HG02763 (cell line): ENCODE data around the gene CD55.

Experiments
- ATAC-seq: cut with Tn5 transposase; IDR thresholded peaks from one replicate; pipeline ENCODE4 v1.9.1; 2021; ENCODE audit warnings: mild to moderate bottlenecking, moderate library complexity; ENCODE audit not compliant: unreplicated experiment

Gene CD55, protein sequence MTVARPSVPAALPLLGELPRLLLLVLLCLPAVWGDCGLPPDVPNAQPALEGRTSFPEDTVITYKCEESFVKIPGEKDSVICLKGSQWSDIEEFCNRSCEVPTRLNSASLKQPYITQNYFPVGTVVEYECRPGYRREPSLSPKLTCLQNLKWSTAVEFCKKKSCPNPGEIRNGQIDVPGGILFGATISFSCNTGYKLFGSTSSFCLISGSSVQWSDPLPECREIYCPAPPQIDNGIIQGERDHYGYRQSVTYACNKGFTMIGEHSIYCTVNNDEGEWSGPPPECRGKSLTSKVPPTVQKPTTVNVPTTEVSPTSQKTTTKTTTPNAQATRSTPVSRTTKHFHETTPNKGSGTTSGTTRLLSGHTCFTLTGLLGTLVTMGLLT

DNA sequence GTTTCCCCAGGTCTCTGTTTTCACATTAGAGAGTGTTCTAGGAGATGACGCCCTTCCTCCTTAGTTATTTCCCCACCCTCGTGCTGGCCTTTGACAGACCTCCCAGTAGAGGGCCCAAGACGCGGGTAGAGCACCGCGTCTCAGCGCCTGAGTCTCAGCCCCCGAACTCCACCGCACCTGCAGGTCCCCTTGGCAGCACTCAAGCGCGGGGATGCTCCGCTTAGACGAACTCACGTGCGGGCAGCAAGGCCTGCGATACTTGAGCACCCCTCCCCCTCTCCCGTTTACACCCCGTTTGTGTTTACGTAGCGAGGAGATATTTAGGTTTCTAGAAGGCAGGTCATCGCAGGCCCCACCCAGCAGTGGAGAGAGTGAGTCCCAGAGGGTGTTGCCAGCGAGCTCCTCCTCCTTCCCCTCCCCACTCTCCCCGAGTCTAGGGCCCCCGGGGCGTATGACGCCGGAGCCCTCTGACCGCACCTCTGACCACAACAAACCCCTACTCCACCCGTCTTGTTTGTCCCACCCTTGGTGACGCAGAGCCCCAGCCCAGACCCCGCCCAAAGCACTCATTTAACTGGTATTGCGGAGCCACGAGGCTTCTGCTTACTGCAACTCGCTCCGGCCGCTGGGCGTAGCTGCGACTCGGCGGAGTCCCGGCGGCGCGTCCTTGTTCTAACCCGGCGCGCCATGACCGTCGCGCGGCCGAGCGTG, at the start of gene CD55:
Gene CD55 (plus strand): TSS at position 600 of the 711 bp plus-strand sequence. CDS start 88 bp downstream, at position 688.
- ATAC-seq = peak; percentile 89

DNA sequence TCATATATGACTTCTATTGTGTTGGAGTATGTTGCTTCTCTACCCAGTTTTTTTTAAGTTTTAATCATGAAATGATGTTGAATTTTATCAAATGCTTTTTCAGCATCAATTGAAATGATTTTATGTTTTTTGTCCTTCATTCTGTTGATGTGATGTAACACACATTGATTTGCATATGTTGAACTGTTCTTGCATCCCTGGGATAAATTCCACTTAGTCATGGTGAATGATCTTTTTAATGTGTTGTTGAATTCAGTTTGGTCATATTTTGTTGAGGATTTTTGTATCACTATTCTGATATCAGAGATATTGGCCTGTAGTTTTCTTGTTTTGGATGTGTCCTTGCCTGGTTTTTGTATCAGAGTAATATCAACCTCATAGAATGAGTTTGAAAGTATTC, 46.6 kb upstream of the CD55 start:
- ATAC-seq = no peak

DNA sequence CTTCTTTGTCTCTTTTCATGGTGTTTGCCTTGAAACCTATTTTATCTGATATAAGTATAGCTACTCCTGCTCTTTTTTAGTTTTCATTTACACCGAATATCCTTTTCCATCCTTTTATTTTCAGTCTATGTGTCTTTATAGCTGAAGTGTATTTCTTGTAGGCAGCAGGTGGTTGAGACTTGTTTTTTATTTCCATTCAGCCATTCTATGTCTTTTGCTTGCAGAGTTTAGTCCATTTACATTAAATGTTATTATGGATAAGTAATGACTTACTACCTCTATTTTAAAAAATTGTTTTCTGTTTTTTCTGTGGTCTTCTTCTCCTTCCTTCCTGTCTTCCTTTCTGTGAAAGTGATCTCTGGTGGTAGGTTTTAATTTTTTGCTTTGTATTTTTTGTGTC, 45.0 kb upstream of the CD55 start:
- ATAC-seq = no peak

DNA sequence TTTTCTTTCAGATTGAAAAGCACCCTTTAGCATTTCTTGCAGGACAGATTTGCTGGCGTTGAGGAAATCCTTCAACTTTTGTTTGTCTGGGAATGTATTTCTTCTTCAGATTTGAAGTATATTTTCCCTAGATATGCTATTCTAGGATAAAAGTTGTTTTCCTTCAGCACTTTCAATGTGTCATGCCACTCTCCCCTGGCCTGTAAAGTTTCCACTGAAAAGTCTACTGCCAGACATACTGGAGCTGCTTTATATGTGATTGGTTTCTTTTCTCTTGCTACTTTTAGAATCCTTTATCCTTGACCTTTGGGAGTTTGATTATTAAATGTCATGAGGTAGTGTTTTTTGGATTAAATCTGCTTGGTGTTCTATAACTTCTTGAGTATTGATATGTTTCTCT, 44.2 kb upstream of the CD55 start:
- no peak for ATAC-seq

DNA sequence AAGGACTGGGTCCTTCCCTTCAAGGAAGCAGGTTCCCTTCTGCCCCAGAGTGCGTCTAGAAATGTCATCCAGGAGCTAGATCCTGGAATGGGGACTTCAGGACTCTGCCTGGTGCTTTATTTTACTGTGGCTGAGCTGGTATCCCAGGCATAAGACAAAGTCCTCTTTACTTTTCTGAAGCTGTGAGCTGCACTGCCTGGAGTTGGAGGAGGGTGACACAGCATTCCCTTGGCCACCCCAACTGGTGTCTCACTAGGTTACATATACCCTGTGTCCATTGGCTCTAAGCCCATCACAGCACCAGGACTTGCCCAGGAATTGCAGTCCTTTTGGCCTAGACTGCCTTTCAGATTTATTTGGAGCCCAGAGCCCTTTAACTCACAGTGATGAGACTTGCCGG, 41.8 kb upstream of the CD55 start:
- ATAC-seq = no peak

DNA sequence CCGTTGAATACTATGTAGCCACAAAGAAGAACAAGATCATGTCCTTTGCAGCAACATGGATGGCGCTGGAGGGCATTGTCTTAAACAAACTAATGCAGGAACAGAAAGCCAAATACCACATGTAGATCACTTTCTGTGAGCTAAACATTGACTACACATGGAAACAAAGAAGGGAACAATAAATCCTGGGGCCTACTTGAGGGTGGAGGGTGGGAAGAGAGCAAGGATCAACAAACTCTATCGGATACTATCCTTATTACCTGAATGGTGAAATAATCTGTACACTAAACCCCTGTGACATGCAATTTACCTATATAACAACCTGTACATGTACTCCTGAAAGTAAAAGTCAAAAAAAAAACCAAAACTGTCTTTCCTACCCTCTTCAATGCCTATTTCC, 40.8 kb upstream of the CD55 start:
- no peak for ATAC-seq

DNA sequence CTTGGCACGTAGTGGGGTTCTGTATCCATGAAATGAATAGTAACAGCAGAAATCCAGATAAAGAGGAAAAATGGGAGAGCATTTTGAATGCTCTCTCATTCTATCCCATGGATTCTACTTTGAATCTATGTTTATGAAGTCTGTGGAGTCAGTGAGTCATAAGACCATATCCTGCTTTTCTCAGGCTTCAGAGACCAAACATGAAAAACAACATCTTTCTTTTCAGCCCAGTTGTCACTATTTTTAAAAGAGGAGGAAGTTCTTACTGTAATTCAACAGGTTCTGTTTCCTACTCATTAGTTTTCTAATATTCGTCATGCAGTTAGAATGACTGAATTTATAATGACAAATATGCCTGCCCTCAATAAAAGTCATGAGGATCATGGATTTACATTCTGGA, 39.4 kb upstream of the CD55 start:
- ATAC-seq = no peak

DNA sequence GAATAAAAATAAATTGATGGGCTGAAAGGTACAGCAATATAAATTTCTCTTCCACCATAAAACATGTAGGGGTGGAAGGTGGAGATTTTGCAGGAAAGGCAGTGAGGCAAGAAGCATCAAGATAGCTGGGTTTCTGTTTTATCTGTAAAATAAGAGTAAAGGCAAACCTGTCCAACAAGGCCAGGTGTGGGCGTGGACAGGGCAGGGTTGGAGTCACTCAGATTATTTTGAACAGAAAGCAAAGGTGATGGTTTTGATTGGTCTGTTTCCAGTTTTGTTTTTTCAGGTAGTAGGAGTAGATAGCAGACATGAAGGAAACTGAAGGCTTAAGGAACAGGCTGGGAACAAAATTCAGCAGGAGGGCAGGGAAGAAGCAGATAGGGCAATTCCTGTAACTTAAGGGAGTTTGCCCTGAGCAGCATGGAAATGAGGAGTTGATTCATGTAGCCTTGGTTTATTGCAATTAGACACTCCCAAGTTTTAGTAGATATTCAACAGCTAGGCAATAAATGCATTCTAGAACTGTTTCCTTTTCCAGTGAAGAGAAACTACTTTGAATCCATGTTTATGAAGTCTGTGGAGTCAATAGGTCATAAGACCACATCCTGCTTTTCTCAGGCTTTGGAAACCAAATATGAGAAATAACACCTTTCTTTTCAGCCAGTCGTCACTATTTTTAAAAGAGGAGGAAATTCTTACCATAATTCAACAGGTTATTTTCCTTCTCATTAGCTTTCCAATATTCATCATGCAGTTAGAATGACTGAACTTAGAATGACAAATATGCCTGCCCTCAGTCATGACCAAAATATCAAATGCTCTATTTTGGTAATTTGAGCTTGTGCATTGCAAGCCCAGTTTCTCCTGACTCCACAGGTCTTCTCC, 38.7 kb upstream of the CD55 start:
- ATAC-seq = no peak

DNA sequence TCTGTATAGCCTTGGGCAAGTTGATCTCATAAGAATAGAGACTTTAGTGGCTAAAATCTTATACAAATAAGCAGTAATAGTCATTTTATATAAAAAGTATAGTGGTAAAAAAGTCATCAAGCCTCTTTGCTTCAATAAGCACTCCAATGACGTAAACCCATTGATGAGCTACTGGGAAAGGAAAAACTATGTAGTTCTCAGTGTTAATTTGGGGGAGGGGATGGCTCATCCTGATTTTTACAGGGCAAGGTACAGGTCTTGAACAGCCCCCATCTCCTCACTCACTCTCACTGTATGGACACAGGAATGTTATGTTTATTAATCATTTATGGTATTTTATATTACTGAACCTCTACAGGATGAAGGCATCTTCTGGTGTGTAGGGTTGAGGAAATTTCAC, 38.1 kb upstream of the CD55 start:
- ATAC-seq = no peak

DNA sequence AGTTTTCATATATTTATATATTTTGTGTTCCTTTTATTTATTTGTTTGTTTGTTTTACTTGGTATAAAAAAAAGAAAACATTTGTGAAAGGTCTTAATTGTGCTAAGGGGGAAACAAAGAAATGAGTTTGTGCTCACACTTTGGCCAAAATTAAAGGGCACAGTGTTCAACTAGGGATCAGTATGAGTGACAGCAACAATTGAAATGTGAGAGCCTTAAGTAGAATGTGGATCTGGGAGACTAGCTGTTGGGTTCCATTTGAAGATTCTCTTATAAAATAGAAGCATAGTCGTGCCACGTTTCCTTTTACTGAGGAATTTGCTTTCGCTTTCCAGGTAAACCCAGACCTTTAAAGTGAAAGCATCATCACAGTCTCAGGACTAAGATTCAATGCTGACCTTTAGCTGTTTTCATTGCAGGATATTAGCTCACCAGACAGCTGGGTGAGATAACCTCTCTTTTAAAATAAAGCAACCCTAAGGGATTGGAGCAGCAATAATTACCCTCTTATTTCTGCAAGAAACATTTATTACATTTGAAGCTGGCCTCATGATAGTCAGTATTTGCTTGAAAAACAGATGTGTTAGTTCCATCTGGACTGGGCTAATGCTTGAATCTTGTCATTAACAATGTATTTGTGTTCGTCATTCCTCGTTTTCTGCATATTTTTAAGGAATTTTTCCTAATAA, 37.1 kb upstream of the CD55 start:
- ATAC-seq = no peak

DNA sequence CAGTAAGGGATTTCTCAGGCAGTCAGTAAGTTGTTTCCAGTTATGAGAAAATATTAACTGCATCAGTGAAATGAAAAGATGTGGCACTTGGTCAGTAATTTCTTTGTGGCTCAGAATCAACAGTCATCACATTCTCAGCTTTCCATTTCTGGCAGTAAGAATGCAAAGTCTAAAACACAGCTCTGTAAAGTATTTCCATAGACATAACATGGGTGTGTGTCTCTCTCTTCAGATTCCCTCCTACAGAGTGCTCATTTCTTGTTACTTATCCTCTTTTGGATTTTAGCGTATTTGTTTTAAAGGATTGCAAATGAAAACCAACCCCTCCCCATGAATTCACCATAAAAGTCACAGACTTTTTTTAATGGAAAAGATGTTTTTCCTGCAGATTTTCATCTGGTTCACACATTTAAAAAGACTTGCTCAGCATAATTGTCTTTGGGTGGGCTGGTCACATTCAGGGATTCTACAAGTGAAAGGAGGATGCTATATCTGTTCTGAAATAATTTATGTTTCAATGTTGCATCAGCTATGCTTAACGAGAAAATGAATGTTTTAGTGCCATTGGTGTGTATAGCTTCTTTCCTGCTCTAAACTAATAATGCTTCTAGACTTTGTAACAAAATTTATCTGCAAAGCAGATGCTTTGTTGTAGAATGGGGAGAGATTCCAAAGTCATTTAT, 34.6 kb upstream of the CD55 start:
- no peak for ATAC-seq

DNA sequence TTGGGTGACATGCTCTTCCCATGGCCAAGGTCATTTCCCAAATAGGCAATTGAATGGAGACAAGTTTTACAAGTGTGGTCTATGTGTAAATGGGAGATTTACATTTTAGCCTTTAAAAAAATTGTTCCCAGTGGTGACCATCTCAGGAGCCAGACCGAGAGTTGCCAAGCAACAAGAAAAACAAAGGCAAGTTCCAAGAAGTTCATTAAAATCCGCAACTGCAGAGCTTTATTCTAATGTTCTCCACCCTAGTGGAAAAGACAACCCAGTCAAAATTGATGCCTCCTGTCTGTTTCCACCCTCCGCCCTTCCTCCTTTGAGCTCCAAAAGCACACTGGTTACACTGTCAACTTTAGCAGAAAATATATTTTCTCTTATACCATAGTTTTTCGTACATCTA, 33.2 kb upstream of the CD55 start:
- ATAC-seq = no peak

DNA sequence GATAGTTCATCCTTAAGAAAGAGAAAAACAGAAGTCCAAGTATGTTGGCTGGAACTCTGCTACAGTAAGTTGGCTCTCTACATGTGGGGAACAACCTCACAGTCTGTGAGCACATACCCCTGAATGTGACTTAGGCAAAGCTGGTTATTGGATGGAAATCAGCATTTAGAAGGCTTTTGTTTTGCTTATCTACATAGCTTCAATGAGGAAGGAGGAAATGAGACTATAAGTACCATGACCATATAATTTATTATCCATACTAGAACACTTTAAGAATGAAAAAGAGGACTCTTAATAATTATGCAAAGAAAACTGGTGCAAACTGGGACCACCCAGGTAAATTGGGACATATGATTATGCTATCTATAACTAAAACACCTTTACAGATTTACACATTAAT, 31.7 kb upstream of the CD55 start:
- ATAC-seq = no peak

DNA sequence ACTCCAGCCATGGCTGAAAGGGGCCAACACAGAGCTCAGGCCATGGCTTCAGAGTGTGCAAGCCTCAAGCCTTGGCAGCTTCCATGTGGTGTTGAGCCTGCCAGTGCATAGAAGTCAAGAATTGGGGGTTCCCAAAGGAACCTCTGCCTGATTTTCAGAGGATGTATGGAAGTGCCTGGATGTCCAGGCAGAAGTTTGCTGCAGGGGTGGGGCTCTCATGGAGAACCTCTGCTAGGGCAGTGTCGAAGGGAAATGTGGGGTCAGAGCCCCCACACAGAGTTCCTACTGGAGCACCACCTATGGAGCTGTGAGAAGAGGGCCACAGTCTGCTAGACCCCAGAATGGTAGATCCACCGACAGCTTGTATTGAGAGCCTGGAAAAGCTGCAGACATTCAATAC, 29.8 kb upstream of the CD55 start:
- ATAC-seq = no peak

DNA sequence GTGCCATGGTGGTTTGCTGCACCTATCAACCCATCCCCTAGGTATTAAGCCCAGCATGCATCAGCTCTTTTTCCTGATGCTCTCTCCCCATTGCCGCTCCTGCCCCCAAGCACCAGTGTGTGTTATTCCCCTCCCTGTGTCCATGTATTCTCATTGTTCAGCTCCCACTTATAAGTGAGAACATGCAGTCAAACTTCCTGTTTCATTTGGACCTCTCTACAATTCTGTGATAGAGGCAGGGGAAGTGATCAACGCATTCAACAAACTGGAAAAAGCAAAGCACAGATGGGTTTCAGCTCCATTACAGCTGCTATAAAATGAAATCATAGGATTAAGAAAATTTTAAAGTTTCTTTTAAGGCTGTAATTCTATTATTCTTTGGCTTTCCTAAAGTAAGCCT, 23.3 kb upstream of the CD55 start:
- no peak for ATAC-seq

DNA sequence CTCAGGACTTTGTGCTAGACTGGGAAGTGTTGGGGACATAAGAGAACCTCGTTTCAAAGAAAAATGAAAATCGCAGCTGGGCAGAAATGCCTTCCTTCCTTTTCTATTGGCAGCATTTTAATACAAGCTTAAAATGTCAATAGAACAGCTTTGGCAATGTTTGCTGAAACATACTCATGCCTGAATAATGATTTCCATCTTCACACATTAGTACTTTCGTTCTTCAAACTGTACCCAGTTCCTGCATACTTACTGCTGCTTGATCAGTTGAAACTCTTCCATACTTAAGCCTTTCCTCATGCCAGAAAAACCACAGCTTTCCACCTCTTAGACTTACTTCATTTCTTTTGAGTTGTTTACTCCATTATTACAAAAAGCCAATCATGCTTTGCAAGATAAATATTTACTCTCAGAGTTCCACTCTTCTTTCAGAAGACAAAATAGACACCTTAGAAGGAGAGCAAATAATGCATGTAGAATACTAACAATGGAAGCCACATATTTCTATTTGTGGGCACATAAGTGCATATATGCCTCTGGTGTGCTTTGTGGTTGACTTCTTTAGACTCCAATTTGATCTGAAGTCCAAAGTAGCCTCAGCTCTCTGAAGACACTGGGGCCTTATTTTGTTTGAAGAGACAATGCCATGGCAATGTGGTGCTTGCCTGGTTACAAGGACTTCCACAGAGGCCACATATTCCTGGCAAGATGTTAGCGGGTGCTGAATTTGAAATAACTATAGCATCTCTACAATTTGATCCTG, 22.7 kb upstream of the CD55 start:
- no peak for ATAC-seq

DNA sequence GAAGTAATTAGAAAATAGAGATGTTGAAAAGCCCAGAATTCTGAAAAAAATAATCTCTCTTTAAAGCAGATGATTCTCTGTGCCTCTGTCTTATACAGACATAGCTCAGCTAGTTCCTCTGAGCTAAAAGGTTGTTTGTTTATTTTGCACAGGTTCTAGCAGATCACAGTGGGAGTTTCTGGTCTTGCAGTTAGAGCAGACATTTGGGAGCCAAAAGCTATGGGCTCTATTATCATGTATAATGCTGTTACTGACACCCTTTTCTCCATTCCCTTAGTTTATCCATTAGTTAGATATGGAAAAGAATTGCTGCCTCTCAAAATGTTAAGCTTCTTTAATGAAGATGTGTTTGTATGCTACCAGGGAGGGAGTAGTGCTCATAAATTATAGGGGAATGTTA, 20.5 kb upstream of the CD55 start:
- no peak for ATAC-seq

DNA sequence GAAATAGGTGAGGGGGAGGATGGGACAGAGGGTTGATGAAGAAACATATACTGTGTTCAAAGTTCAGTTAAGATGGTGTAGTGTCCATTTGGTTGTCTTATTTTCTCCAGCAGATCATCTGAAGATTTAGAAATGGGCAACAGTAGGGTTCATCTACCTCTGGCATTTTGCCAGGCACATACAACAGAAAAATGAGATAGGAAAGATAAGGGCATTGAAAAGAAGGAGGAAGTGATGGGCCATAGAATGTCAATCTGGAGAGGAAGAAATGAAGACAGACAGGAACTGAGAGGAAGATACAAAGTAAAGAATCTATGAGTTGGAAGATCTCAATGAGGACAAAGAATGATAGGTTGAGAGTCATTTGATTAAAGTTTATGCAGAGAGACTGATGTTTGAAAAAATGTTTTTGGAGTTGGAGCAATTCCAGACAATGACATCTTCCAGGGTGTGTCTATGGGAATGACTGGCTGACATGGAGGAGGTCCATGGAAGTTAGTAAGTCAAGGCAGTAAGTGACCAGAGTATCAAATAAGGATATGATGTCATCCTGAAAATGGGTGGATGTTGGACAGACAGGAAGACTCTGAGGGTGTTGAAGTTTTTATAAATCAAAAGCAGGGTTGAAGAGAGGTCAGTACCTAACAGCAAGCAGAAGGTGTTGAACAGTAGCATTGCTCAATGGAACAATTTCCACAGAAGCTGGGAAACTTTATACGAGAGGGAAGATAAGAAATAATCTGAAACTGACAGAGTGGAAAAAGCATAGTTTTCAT, 18.7 kb upstream of the CD55 start:
- no peak for ATAC-seq
